Liver (tissue), 9 donors: ENCODE measurements around the gene BOC. TPM values are rescaled to one million over a fixed set of nuclear protein-coding genes. Genes with fewer than 3 reads are reported as not detected.

Source experiments
- DNase-seq: peaks from one replicate; pipeline ENCODE4 v3.0.0-alpha.2; 2017; ENCODE audit warnings: low spot score
- H3K27ac ChIP-seq, 2 donors: one replicate each; pipeline ENCODE4 v1.7.0; 2013; ENCODE audit warnings: inconsistent platforms in 2 of 2, low read length in 2 of 2, control low read depth in 1 of 2, low read depth in 1 of 2, mild to moderate bottlenecking in 1 of 2
- H3K27me3 ChIP-seq, 4 donors: one replicate each; pipeline versions ENCODE4 v1.6.1 to v1.7.0; 2013; ENCODE audit warnings: low read length in 3 of 4, inconsistent platforms in 1 of 4, mild to moderate bottlenecking in 1 of 4, moderate library complexity in 1 of 4; ENCODE audit not compliant: control insufficient read depth in 4 of 4, insufficient read depth in 4 of 4
- H3K36me3 ChIP-seq, 4 donors: one replicate each; pipeline versions ENCODE4 v1.6.1 to v1.7.0; 2013; ENCODE audit warnings: low read length in 3 of 4, mild to moderate bottlenecking in 3 of 4, low read depth in 1 of 4, moderate library complexity in 1 of 4; ENCODE audit not compliant: control insufficient read depth in 4 of 4, insufficient read depth in 3 of 4
- H3K4me1 ChIP-seq, 4 donors: one replicate each; pipeline versions ENCODE4 v1.6.1 to v1.7.0; 2013; ENCODE audit warnings: low read length in 3 of 4, mild to moderate bottlenecking in 3 of 4, moderate library complexity in 1 of 4; ENCODE audit not compliant: control insufficient read depth in 4 of 4, insufficient read depth in 4 of 4
- H3K4me3 ChIP-seq, 3 donors: one replicate each; pipeline versions ENCODE4 v1.6.1 to v1.7.0; 2013; ENCODE audit warnings: low read length in 3 of 3, control low read depth in 1 of 3, low read depth in 1 of 3, mild to moderate bottlenecking in 1 of 3
- H3K9ac ChIP-seq, 2 donors: one replicate each; pipeline ENCODE4 v1.7.0; 2013; ENCODE audit warnings: low read length in 2 of 2, mild to moderate bottlenecking in 2 of 2, moderate library complexity in 2 of 2, control low read depth in 1 of 2, low read depth in 1 of 2
- H3K9me3 ChIP-seq, 4 donors: one replicate each; pipeline versions ENCODE4 v1.6.1 to v1.7.0; 2013; ENCODE audit warnings: low read length in 3 of 4; ENCODE audit not compliant: control insufficient read depth in 4 of 4
- FOXA1 ChIP-seq: IDR thresholded peaks from 2 replicates; pipeline ENCODE4 v1.6.1; 2016; ENCODE audit warnings: antibody characterized with exemption
- GABPA ChIP-seq, 2 donors: IDR thresholded peaks in 1 of 2; conservative IDR thresholded peaks in 1 of 2; 2 replicates each; pipeline ENCODE4 v1.6.1; 2016; ENCODE audit warnings: antibody characterized with exemption in 2 of 2, mild to moderate bottlenecking in 1 of 2, moderate library complexity in 1 of 2
- HNF4A ChIP-seq, 2 donors: conservative IDR thresholded peaks; 2 replicates each; pipeline ENCODE4 v1.6.1; 2016; ENCODE audit warnings: antibody characterized with exemption in 2 of 2, mild to moderate bottlenecking in 2 of 2
- JUND ChIP-seq, 2 donors: IDR thresholded peaks; 2 replicates each; pipeline ENCODE4 v1.6.1; 2016; ENCODE audit warnings: antibody characterized with exemption in 2 of 2
- RXRA ChIP-seq, 2 donors: IDR thresholded peaks; 2 replicates each; pipeline ENCODE4 v1.6.1; 2017 to 2018; ENCODE audit warnings: antibody characterized with exemption in 2 of 2, mild to moderate bottlenecking in 1 of 2
- TAF1 ChIP-seq: conservative IDR thresholded peaks from 2 replicates; pipeline ENCODE4 v1.6.1; 2016; ENCODE audit warnings: antibody characterized with exemption, mild to moderate bottlenecking
- ZBTB33 ChIP-seq: IDR thresholded peaks from 2 replicates; pipeline ENCODE4 v1.6.1; 2016; ENCODE audit warnings: antibody characterized with exemption
- WGBS: extraction: QIAGEN DNeasy Blood & Tissue Kit; methylation state at CpG from one replicate; pipeline ENCODE4 v1.1.7; 2013; 5-methylcytosine and 5-hydroxymethylcytosine counted together
- polyA plus RNA-seq, 2 donors: library from polyadenylated mRNA; stranded (reverse) in 1 of 2; unstranded in 1 of 2; fragments of 200-250 nt in 1 of 2; fragments of >200 nt in 1 of 2; fragmentation: Nextera tagmentation in 1 of 2; extraction: Ambion mirVana in 1 of 2; gene quantifications; one replicate each; pipeline versions ENCODE4 v1.2.1 to v1.2.3, GENCODE V29; 2013 to 2015
- total RNA-seq, 2 donors: library from RNA; depleted of rRNA; stranded (reverse); fragments of >200 nt; gene quantifications; one replicate each; pipeline ENCODE4 v1.2.3, GENCODE V29; 2014
- TF ChIP-seq, protein P1 (sequence below): fragments of 150-350 bp; IDR thresholded peaks from 2 replicates; pipeline ENCODE4 v1.5.1; 2017; ENCODE audit warnings: improper control_type of control experiment, low read depth, low read length; ENCODE audit not compliant: missing input control
- TF ChIP-seq, protein P2 (sequence below): IDR thresholded peaks from 2 replicates; pipeline ENCODE4 v1.6.1; 2016; ENCODE audit warnings: antibody characterized with exemption
- donor health status: healthy.
- donor health status: healthy.
- donor health status: healthy.
- donor health status: healthy.
- donor health status: healthy.

BOC gene
- total and polyA plus RNA-seq, 4 donors: 0.31 to 1.5 (median 0.65) TPM; not detected in 1

- DNase-seq: no peak
- H3K27ac ChIP-seq: no peak overlapping the region
- no peak overlapping the region for H3K9ac ChIP-seq
- no peaks in the 10 kb centered on the region for H3K36me3 ChIP-seq
- no peaks in the 10 kb centered on the region for H3K9me3 ChIP-seq
- 2% methylated on average over 62 of the region's 62 CpGs for WGBS
- H3K27me3 ChIP-seq: peaks cover 0 to 23% (median 5%) of the 10 kb centered on the region in 4 donors
- peaks cover 4 to 19% (median 14%) of the 10 kb centered on the region in 4 donors for H3K4me1 ChIP-seq
- peak overlapping the region in 2 of 3 donors; percentile 29 to 59 for H3K4me3 ChIP-seq
- TF ChIP-seq JUND (IDR thresholded peaks at IDR 0.05): no peak
- TF ChIP-seq TAF1: no peak
- no peak for TF ChIP-seq GABPA (IDR thresholded peaks at IDR 0.05 in 1 of 2, conservative IDR thresholded peaks at IDR 0.05 in 1 of 2)
- TF ChIP-seq HNF4A (conservative IDR thresholded peaks at IDR 0.05): no peak
- TF ChIP-seq, protein P1, sequence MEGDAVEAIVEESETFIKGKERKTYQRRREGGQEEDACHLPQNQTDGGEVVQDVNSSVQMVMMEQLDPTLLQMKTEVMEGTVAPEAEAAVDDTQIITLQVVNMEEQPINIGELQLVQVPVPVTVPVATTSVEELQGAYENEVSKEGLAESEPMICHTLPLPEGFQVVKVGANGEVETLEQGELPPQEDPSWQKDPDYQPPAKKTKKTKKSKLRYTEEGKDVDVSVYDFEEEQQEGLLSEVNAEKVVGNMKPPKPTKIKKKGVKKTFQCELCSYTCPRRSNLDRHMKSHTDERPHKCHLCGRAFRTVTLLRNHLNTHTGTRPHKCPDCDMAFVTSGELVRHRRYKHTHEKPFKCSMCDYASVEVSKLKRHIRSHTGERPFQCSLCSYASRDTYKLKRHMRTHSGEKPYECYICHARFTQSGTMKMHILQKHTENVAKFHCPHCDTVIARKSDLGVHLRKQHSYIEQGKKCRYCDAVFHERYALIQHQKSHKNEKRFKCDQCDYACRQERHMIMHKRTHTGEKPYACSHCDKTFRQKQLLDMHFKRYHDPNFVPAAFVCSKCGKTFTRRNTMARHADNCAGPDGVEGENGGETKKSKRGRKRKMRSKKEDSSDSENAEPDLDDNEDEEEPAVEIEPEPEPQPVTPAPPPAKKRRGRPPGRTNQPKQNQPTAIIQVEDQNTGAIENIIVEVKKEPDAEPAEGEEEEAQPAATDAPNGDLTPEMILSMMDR: no peak
- TF ChIP-seq ZBTB33: no peak
- TF ChIP-seq FOXA1: no peak
- TF ChIP-seq, protein P2, sequence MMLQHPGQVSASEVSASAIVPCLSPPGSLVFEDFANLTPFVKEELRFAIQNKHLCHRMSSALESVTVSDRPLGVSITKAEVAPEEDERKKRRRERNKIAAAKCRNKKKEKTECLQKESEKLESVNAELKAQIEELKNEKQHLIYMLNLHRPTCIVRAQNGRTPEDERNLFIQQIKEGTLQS: no peak
- TF ChIP-seq RXRA (IDR thresholded peaks at IDR 0.05): no peak
Measured at GRCh38 chr3:113212150-113212843, 940 bp downstream of the BOC start.

GRCh38 chr3:113212844-113213375 is 1.6 kb downstream of the BOC start:
- Histone ChIP-seq H3K27ac (no peak overlapping the region), H3K27me3 (peaks cover 0 to 23% (median 5%) of the 10 kb centered on the region in 4 donors), H3K9me3 (no peaks in the 10 kb centered on the region), H3K9ac (no peak overlapping the region), H3K4me3 (peak overlapping the region in 1 of 3 donors; percentile 59), H3K36me3 (no peaks in the 10 kb centered on the region), H3K4me1 (peaks cover 4 to 19% (median 14%) of the 10 kb centered on the region in 4 donors)
- TF ChIP-seq, protein P1: no peak
- TF ChIP-seq GABPA (IDR thresholded peaks at IDR 0.05 in 1 of 2, conservative IDR thresholded peaks at IDR 0.05 in 1 of 2) (no peak), RXRA (IDR thresholded peaks at IDR 0.05) (no peak), ZBTB33 (no peak)
- WGBS: 36% methylated on average over 5 of the region's 5 CpGs
- DNase-seq: no peak
